ENCODE measurements around the gene IGIP.

GRCh38 chr5:140094889-140095288, 30.8 kb upstream of the IGIP start:
- TF ChIP-seq NFIC (IDR thresholded peaks at IDR 0.05) (no peak), REST (IDR thresholded peaks at IDR 0.05; ENCODE audit: low read depth) (no peak), EP300 (IDR thresholded peaks at IDR 0.05; ENCODE audit: borderline replicate concordance) (no peak)

Data from Ishikawa (cell line).